ENCODE measurements around the gene RFX7.
A peak's percentile ranks its signal among the peaks of the same experiment; 100 is the strongest.

RFX7 gene

DNA sequence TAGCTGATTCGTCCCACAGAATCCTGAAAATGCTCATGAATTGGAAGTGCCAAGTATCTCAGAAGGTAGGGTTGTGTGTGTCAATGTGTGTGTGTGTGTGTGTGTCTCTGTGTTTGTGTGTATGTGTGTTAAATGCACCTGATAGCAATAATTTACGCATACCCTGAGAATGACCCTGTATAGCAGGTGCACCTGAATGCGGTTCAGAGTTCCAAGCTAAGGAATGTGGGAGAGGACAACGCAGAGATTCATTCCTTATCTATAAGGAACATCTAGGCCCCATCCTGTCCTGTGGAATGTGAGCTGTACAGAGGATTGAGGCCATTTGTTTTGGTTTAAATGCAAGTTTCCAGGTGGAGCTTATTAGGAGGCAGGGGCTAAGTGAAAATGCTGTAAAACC lies 201.2 kb downstream of the RFX7 start:
- TF ChIP-seq, protein P1, sequence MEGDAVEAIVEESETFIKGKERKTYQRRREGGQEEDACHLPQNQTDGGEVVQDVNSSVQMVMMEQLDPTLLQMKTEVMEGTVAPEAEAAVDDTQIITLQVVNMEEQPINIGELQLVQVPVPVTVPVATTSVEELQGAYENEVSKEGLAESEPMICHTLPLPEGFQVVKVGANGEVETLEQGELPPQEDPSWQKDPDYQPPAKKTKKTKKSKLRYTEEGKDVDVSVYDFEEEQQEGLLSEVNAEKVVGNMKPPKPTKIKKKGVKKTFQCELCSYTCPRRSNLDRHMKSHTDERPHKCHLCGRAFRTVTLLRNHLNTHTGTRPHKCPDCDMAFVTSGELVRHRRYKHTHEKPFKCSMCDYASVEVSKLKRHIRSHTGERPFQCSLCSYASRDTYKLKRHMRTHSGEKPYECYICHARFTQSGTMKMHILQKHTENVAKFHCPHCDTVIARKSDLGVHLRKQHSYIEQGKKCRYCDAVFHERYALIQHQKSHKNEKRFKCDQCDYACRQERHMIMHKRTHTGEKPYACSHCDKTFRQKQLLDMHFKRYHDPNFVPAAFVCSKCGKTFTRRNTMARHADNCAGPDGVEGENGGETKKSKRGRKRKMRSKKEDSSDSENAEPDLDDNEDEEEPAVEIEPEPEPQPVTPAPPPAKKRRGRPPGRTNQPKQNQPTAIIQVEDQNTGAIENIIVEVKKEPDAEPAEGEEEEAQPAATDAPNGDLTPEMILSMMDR (conservative IDR thresholded peaks at IDR 0.05): no peak
- H3K27ac ChIP-seq: peak overlapping the region; percentile 32; the same call in 1 of the 2 replicates

DNA sequence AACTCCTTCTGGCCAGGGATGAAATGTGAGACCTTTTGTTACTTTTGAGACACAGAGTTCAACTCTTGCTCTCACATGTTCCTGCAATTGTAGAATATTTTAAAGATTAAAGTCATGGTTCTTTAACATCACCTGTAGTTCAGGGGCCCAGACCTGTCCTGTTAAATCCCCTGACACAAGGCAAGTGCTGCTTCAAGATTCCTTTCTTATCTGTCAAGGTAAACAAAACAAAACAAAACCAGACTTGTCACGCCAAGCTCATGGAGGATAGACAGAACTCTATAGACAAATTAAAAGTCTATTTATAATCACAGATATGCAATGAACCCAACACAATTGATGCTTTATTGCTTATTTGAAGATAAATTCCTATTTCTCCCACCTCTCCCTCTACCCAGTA lies 201.6 kb downstream of the RFX7 start:
- H3K27ac ChIP-seq: peak overlapping the region; percentile 32; the same call in 1 of the 2 replicates
- TF ChIP-seq, protein P1 (conservative IDR thresholded peaks at IDR 0.05): no peak

DNA sequence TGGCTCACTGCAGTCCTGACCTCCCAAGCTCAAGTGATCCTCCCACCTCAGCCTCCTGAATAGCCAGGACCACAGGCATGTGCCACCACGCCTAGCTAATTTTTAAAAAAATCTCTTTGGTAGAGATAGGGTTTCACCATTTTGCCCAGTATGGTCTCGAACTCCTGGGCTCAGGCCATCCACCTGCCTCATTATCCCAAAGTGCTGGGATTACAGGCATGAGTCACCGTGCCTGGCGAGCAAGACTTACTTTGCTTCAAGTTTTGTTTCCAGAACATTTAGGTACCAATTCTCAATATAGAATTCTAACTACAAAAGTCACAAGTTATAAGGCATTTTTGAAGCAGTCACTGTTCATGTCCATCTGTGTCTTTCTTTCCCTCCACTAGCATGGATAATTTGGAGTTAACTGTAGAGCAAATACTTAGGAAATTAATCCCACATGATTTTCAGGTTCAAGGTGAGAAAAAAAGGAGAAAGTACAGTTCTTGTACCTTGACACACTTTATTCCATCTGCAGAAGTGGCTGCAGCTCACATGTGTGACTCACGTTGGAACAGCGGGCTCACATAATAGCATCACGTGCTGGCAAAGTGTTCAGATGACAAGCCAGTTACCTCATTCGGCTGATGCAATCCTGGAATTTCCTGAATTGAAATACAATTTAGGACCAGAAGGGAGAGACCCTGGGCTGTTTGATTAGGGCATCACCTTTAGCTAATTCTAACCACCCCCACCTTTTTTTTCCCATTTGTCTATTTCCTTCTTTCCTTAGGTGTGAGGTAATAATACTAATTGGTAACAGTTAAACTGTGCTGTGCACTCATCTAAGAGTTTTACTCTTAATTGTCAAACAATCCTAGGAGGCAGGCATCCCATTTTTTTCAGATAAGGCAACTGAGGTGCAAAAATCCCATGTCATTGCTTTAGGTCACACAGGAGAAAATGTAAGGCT lies 203.3 kb downstream of the RFX7 start:
- no peak overlapping the region for H3K27ac ChIP-seq
- TF ChIP-seq, protein P1 (conservative IDR thresholded peaks at IDR 0.05): no peak

DNA sequence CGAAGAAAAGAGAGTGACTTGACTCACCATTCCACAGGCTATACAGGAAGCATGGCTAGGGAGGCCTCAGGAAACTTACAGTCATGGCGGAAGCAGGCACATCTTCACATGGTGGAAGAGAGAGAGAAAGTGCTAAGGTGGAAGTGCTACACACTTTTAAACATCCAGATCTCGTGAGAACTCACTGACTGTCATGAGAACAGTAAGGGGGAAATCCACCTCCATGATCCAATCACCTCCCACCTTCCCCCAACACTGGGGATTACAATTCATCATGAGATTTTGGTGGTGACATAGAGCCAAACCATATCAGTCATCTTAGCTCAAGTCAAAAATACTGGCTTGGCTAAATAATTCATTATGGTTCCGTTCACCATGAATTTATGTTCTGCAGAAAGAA lies 205.0 kb downstream of the RFX7 start:
- no peak overlapping the region for H3K27ac ChIP-seq
- TF ChIP-seq, protein P1 (conservative IDR thresholded peaks at IDR 0.05): no peak

DNA sequence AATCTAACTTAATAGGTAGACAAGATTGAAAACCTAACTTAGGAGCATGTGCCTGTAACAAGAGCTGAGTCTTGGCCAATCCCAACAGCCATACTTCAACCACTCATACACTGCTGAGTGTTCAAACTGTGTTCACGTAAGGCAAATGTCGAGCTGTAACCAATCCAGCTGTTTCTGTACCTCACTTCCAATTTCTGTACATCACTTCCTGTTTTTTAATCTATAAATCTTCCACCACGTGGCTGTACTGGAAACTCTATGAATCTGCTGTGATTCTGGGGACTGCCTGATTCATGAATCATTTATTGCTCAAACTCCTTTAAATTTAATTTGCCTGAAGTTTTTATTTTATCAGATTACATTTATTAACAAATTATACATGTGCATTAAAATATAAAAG lies 205.7 kb downstream of the RFX7 start:
- H3K27ac ChIP-seq: no peak overlapping the region
- TF ChIP-seq, protein P1 (conservative IDR thresholded peaks at IDR 0.05): no peak
